Right renal pelvis (tissue), 4 donors: ENCODE measurements around the gene RAD51B. TPM values are rescaled to one million over a fixed set of nuclear protein-coding genes. Genes with fewer than 3 reads are reported as not detected.
"Not testable (repeated sequence)": the region's sequence is repeated elsewhere in the genome, so short reads cannot be mapped to it uniquely, and the experiment has no call there.

Experiments used
- DNase-seq, 4 donors: peaks; one replicate each; pipeline ENCODE4 v3.0.0-alpha.2; 2013; ENCODE audit warnings: low read depth in 4 of 4, low spot score in 3 of 4, missing footprints in 1 of 4
- polyA plus RNA-seq, 4 donors: library from polyadenylated mRNA; unstranded; fragments of 120-200 nt; gene quantifications; one replicate each; pipeline ENCODE4 v1.2.1, GENCODE V29; 2013; ENCODE audit not compliant: insufficient read length in 4 of 4

RAD51B gene
- polyA plus RNA-seq, 4 donors = 10.7 to 11.6 (median 11.3) TPM

DNA sequence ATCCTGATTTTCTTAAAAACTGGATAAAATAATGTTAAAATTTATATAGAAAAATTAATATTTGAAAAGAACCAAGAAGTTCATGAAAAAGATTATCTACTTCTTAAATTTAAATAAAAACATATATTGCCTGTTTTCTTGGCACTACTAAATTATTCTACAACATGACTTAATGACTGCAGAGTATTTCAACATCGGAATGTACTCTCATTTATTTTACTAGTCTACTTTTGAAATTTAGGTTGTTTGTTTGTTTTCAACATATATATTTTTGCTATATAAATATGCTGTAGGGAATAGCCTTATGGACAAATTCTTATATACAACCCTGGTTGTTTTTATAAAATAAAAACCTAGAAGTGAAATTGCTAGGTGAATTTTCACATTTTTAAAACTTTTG is 231.6 kb downstream of the RAD51B start:
- DNase-seq = no peak

DNA sequence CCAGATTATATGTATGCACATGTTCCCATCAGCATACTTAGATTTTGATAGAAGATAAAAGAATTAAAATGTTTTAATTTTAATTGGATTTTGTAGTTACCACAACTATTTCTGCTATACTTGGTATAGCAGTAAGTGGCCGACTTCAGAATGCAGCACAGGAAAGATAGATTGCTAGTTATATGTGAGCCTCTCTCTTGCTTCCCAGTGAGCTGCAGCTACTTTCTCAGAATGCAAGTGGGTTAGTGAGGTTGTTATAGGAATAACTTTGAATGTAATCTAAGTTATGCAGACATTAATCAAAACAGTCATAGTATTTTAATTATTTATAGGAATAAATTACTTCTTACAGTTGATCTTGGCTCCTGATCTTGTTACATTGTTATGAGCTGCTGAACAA is 240.6 kb downstream of the RAD51B start:
- DNase-seq = no peak

DNA sequence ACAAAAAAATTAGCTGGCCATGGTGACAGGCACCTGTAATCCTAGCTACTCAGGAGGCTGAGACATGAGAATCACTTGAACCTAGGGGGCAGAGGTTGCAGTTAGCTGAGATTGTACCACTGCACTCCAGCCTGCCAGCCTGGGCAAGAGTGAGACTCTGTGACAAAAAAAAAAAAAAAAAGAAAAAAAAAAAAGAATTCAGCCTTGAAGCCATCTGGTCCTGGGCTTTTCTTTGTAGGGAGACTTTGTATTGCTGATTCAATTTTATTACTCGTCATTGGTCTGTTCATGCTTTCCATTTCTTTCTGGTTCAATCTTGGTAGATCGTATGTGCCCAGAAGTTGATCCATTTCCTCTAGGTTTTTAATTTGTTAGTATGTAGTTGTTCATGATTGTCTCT is 243.1 kb downstream of the RAD51B start:
- no peak for DNase-seq

DNA sequence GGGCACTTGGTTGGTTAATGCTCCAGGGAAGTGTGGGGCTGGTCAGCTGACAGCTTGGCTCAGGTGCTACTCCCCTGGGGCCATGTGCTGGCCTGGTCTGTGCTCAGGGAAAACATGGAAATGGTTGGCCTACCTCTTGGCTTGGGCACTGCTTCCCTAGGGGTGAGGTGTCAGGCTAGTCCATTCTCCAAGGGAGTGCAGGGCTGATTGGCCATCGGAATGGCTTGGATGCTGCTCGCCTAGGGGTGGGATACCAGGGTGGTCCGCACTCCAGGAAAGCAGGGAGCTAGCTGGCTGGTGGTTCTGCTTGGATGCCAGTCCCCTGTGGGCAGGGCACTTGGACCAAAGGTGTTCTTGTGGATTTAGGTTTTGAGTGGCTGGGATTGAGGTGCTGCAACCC is 245.7 kb downstream of the RAD51B start:
- DNase-seq = no peak

DNA sequence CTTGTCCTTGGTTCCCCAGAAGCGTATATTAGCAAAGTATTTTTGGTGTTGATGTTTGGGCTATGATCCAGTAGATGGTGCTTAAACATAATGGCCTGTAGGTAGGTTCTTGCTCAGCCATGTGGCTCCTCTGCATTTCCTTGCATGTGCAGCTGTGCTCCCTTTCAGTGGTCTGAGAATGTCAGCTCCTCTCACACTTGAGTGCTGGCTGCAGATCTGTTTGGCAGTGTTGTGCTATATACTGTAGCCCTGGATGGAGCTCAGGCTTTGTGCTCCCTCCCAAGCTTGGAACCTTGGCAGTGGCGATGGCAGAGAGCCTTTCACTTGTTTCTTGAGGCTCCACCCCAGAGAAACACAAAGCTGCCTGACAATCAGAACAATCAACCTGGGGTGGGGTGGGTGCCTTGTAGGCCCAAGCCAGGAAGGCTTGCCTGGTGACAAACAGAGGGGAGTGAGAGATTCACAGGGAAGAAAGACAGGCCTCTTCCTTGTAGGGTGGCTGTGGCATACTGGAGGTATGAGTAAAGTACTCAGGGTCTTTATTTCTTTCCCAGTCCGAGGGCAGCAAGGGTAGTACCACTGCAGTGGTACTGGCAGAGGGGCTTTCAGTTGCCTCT is 255.3 kb downstream of the RAD51B start:
- no peak for DNase-seq

DNA sequence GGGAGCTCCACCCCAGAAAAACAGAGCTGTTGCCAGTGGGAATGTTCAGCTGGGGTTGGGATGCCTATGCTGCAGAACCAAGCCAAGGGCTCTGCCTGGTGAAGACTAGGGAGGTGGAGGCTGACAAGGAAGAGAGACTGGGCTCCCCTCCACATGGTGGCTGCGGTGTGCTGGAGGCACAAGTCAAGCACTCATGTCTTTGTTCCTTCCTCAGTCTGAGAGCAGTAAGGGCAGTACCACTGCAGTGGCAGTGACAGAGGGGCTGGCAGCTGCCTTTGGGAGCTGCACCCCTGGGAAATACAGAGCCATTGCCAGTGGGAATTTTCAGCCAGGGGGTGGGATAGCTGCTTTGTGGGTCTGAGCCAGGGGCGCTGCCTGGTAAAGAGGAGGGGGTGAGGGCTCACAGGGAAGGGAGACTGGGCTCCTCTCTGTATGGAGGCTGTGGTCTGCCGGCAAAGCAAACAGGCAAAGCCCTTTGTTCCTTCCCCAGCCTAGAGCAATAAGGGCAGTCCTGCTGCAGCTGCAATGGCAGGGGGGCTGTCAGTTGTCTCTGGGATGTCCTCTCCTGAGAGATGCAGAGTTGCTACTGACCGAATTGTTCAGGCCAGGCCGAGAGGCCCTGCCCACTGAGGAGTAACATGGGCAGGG is 255.9 kb downstream of the RAD51B start:
- no peak for DNase-seq

DNA sequence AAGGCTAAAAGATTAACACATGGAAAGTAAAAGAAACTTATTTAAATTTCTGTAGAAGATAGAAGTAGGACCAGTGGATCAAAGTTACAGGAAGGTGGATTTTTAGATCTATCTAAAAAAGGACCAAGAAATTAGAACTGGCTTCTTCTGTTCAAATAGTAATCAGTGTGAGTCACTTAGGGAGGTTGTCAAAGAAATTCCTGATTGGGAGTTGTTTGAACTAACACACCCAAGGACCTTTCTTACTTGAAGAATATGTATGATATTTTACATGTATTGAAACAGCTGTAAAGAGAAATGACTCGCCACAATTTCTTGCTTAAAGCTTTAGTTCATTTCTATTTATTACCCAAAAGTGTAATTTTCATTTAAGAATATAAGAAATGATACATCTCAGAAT is 256.9 kb downstream of the RAD51B start:
- no peak for DNase-seq

DNA sequence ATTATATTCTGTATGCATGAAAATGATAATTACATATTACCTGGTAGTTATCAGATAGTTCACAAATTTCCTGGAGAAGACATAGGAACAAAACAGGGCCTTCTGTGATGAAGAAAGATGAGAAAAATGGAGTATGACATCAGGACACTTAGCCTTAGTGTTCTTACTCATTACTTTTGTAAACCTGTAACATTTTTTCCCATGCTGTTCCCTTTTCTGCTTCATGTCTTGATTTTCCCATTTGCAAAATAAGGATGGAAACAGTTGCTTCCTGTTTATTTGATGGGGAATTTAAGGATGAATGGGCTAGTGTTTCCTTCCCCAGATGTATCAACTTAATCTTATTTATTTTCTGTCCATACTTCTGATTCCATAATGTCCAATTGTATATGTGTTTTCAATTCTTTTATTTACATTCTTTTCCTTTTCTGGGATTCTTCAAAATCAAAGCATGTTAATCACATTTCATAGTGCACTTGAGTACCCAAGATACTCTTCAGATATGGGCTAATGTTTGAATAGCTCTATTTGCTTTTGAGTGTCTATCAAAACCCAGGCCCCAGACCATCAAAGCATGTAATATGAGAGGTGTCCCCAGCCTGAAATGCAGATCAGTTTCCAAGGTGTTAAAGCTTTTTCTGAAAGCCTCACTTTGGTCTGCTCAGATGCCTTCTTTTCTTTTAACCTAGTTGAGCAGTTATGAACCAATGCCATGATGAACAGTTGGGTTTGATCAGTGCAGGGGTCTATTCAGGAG is 260.5 kb downstream of the RAD51B start:
- DNase-seq = no peak

DNA sequence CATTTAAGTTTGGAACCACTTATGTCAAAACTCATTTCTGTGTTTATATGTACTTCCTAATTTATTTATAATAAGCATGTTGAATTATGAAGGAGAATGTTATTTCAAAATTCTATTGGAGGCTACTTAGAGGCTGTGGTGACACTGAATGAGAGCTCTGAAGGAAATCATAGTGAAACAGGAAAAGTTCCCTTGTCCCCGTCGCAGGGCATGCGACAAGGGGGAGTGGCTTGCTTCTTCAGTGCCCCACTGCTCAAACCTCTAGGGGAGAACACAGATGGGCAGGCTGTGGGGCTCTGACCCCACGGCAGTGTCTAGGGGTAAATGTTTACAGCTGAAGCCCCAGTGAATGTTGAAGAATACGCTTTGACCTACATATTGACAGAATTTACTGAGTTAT is 261.9 kb downstream of the RAD51B start:
- no peak for DNase-seq

DNA sequence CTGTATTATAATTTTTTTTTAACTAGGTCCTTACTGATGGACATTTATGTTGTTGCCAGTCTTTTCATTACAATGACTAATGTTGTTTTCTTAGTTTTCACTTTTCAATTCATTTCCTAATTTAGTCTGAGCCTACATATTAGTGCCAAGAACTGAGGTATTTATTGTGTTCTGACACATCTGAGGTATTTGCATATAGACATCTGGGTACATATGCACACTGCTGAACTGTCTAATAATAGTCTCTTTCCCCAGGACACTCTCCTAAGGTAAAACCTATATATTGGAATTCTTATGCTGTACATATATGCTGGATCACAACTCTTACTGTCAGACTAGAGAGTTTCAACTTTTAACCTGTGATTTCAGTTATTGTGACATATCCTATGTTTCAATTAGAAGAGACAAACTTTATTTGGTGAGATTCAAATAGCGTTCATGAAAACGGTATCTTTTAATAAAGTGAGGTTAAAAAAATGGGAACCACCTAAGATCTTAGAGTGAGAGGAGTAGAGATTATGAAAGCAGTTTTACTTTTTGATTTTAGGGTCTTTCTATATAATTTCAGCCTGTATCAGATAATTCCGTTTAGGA is 263.2 kb downstream of the RAD51B start:
- no peak for DNase-seq

DNA sequence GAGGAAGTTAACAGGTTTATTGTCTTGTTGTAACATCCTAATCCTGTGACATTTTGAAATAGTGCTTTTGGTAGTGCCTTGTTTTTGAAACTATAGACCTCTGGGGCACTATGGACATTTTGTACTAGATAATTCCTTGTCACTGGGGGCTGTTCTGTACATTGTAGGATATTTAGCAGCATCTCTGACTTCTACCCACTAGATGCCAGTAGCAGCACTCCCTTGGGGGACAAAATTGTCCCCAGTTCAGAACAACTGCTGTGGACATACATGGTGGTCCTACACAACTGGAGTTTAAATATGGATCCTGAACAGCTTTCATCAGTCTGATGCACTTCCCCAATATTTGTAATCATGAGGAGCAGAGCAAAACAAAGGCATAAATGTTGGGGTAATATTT is 264.7 kb downstream of the RAD51B start:
- DNase-seq = peak in 1 of 4 donors; percentile 33

DNA sequence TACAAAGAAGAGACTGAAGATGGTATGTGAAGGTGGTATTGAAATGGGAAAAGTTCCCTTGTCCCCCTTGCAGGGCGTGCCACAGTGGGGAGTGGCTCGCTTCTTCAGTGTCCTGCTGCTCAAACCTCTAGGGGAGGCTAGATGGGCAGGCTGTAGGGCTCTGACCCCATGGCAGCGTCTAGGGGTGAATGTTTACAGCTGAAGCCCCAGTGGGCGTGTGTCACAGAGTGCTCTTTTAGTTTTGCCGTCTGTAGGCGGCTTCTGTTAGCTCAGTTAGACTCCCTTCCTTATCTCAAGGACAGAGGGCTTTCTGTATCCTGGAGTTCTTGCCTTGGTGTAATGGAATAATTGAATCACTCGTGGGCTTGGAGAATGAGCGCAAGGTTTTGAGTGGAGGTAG is 266.2 kb downstream of the RAD51B start:
- DNase-seq = no peak

DNA sequence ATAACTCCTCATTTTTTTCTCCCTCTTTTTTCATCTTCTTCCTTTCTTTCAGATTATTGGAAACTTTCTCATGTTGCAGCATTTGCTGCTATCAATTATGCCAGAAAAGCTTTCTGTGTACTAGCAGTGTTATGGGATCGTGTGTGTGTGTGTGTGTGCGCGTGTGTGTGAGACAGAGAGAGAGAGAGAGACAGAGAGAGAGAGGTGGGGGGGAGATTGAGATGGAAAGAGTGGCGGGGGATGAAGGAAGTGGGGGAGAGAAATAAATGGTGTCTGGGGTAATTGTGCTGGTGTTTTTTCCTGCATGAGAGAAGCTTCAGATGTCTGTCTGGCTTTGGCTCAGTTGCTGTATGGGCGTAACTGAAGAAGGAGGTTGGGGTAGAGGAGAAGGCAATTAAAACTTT is 268.9 kb downstream of the RAD51B start:
- DNase-seq = peak in 1 of 4 donors; percentile 61

DNA sequence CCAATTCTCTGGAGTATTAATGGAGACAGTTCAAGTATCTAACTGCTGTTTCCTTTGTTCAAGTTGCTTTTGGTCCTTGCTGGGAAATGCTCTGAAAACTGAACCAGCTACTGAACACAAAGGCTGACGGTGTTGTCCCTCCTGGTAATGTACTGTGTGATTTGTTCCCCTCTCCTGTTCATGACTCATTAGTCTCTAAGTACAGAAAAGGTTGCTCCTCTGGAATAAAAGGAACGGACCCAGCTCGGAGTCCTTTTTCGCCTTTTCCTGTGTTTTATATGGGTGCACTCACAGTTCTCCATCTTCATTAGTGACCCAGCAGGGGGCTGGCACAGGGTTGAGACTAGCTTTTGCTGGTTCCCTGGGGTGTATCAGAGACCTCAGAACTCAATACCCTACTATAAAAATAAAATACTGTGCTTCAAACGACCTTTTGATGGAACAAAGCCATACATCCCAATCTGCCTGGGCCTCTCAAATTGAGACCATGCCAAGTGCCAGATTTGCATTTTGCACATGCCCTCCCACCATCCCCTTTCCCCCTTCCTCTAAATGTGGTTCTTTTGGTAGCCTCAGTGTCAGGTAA is 269.7 kb downstream of the RAD51B start:
- no peak for DNase-seq

DNA sequence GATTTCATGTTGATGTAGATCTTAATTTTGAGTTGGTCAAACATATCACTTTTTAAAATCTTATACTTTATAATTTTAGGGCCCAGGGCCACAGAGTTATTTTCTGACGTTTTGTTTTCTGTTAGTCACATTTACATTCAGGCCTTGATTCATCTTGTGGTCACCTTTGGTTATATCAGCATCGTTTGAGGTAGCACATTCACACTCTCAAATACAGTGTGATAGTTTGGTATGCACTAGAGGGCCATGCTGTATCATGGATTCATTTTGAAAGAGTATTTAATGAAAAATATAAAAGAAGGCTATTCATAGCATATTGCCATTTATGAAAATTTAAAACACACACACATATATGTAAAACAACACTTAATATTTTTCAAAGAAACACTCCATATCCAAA is 274.6 kb downstream of the RAD51B start:
- DNase-seq = no peak

DNA sequence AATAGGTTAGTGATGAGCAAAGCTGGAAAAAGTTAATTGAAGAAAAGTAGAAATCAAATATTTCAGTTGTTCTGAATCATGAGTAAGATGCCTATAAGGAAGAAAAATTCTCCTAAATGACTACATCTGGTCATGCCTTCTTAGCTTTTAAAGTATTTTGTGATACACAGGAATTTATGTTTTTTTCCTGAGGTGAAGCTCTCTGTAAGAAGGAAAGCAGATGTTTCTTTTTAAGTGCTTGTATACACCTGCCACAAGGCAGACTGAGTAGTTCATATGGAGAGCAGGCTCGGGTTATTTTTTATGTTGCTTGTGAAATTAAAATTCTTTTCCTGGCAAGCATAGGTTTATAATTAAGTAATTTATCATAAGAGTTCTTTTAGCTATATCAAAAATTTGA is 275.2 kb downstream of the RAD51B start:
- DNase-seq = no peak

DNA sequence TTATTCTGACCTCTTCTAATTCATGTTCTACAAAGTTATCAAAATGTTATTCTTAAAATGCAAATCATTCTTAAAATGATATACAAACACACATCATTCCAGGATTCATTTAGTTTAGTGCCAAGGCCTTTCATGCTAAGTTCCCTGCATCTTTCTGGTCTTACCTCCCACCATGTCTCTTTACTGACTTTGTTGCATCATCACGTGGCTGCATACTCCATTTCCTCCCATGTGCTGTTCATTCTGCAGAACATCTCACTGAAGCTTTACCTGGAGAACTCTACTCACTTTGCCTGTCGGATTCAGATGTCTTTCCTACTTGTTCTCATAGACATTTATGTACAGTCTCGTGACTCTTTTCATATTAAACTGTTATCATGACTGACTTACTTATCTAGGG is 278.1 kb downstream of the RAD51B start:
- DNase-seq = no peak

DNA sequence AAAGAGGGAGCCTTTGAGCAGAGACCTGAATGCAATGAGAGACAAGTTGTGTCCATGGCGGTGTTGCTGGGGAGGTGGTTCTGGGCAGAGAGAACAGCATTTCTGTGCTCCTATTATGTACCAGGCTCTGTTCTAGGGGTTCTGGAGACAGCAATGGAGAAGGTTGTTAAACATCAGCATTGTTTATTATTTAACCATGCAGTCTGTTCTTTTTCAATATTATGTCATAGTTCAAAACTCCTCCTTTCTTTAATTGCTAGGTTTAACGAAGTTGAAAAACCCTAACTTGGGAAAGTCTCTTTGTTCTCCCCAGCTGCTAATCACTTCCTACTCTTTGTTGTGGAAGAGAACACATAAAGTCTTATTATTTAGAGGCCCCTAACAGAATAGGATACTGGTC is 279.3 kb downstream of the RAD51B start:
- DNase-seq = no peak

DNA sequence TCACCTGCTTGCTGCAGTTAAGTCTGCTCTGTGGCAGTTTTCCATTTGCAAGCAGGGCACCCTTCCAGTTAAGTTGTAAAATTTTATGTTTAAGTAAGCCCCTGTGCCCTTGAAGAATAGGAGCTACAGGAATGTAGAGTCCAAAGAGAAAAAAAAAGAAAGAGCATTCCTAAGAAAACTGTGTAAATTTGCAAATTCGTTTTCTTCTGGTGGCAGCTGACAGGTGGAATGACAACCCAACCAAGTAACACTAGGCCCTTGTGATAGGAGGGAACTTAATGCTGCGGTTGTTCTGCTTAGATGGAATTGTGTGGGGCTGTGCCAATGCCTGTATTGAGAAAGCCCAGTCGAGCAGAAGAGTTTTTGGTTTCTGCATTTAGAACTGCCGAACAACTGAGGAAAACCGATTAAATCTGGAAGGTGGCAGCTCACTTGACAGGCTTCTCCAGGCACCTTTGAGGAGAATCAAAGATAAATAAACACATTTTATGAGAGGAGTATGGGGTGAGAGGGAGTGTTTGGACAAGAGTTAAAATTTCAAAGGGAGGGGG is 280.0 kb downstream of the RAD51B start:
- DNase-seq = peak in 1 of 4 donors; percentile 40

DNA sequence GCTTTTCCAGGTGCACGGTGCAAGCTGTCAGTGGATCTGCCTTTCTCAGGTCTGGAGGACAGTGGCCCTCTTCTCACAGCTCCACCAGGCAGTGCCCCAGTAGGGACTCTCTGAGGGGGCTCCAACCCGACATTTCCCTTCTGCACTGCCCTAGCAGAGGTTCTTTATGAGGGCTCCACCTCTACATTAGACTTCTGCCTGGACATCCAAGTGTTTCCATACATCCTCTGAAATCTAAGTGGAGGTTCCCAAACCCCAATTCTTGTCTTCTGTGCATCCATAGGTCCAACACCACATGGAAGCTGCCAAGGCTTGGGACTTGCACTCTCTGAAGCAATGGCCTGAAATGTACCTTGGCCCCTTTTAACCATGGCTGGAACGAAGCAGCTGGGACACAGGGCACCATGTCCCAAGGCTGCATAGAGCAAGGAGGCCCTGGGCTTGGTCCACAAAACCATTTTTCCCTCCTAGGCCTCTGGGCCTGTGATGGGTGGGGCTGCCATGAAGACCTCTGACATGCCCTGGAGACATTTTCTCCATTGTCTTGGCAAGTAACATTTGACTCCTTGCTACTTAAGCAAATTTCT is 282.2 kb downstream of the RAD51B start:
- not testable (repeated sequence) for DNase-seq

DNA sequence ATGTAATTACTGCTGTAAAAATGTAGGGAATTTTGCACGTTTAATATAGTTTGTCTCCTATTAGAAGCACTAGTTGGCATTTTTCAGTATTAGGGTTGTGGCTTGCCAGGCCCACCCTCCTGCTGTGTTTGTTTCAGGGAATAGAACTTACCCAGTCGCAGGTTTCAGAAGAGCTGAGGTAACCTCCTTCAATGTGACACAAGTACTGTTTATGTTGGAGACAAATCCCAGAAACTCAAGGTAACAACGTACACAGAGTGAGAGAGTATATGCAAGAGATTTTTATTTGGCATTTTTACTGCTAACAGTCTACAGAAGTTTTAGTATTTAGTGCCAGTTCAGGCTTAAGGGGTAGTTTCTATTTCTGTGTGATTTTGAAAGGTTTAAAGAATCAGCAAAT is 284.3 kb downstream of the RAD51B start:
- DNase-seq = no peak
